ENCODE measurements around the gene TSR3. TPM values are rescaled to one million over a fixed set of nuclear protein-coding genes. Genes with fewer than 3 reads are reported as not detected.

Gene TSR3
- polyA plus RNA-seq, 1 of the 3 experiments (the other 2 are of a cell fraction) = 87.3 TPM

GRCh38 chr16:1309888-1310831, 41.5 kb downstream of the TSR3 start:
- Histone ChIP-seq H3K27ac (ENCODE audit: low read depth in 2 of 2, low read length in 1 of 2) (peak overlapping the region; percentile 7 to 99; a peak in 2 of 4 replicates), H3K9ac (peak overlapping the region; percentile 89), H3K9me2 (no peaks in the 10 kb centered on the region), H4K20me1 (ENCODE audit: insufficient read depth) (peaks cover 53% of the 10 kb centered on the region), H3K9me3 (no peaks in the 10 kb centered on the region), H3K36me3 (replicated peaks in 1 of 2; ENCODE audit: control insufficient read depth in 1 of 2, insufficient read depth in 2 of 2, low read length in 1 of 2) (peaks cover 0 to 27% of the 10 kb centered on the region in 2 experiments), H3K27me3 (ENCODE audit: insufficient read depth) (no peaks in the 10 kb centered on the region), H3K4me1 (ENCODE audit: control insufficient read depth in 1 of 2, insufficient read depth in 2 of 2, low read depth in 1 of 2, low read length in 1 of 2) (peaks cover 10 to 27% of the 10 kb centered on the region in 2 experiments; a peak in 2 of 4 replicates), H3F3A (replicated peaks; ENCODE audit: insufficient read depth) (peaks cover 4% of the 10 kb centered on the region), H3K4me2 (peak overlapping the region; percentile 73), H2AFZ (ENCODE audit: low read depth) (no peak overlapping the region), H3K79me2 (ENCODE audit: insufficient read depth) (peaks cover 54% of the 10 kb centered on the region), H3K4me3 (ENCODE audit: low read depth in 2 of 2, low read length in 1 of 2) (peak overlapping the region; percentile 63 to 94)
- ChIA-PET CTCF (interaction anchor here (1.0 to 3.1 kb wide), 3 partner anchors 9 to 17 kb away, joined by 3 to 12 read pairs (median 6); no protein-coding TSS in a partner anchor), POLR2A (interaction anchor here (1.5 kb wide), 1 partner anchor 22 kb away, joined by 7 read pairs; no protein-coding TSS in a partner anchor)
- DNase-seq = peak; percentile 67
- TF ChIP-seq MEF2A (IDR thresholded peaks at IDR 0.05; ENCODE audit: borderline replicate concordance, low read depth) (no peak), GABPA (IDR thresholded peaks at IDR 0.05; ENCODE audit: low read depth) (peak; percentile 29; the same call in 1 of the 2 replicates), RFX5 (IDR thresholded peaks at IDR 0.05; ENCODE audit: low read length) (no peak), GATA2 (CRISPR knock-in tag; IDR thresholded peaks at IDR 0.05) (no peak), USF1 (IDR thresholded peaks at IDR 0.05; ENCODE audit: borderline replicate concordance, low read depth) (no peak)
- 2% methylated on average over 25 of the region's 77 CpGs for WGBS (ENCODE audit: low lambda C conversion rate)

GRCh38 chr16:1308977-1309885, 42.4 kb downstream of the TSR3 start, which contains the start of gene UBE2I:
Gene UBE2I, plus strand, starts transcription at chr16:1309636. Its CDS starts 4,395 bp downstream, at chr16:1314031.
- H3K9me3 ChIP-seq = no peaks in the 10 kb centered on the region
- H2AFZ ChIP-seq (ENCODE audit: low read depth) = peak within 1 kb of the TSS; percentile 91
- DNase-seq = peak; percentile 98
- no peaks in the 10 kb centered on the region for H3K27me3 ChIP-seq (ENCODE audit: insufficient read depth)
- H3K4me1 ChIP-seq (ENCODE audit: control insufficient read depth in 1 of 2, insufficient read depth in 2 of 2, low read depth in 1 of 2, low read length in 1 of 2) = peaks cover 10 to 27% of the 10 kb centered on the region in 2 experiments; a peak in 2 of 4 replicates
- H4K20me1 ChIP-seq (ENCODE audit: insufficient read depth) = peaks cover 44% of the 10 kb centered on the region
- H3K36me3 ChIP-seq (replicated peaks in 1 of 2; ENCODE audit: control insufficient read depth in 1 of 2, insufficient read depth in 2 of 2, low read length in 1 of 2) = peaks cover 0 to 18% of the 10 kb centered on the region in 2 experiments
- peak within 1 kb of the TSS; percentile 74 to 94 for H3K4me3 ChIP-seq (ENCODE audit: low read depth in 2 of 2, low read length in 1 of 2)
- H3K27ac ChIP-seq (ENCODE audit: low read depth in 2 of 2, low read length in 1 of 2) = peak within 1 kb of the TSS; percentile 98 to 99
- WGBS (ENCODE audit: low lambda C conversion rate) = no CpG with 5 or more reads among the region's 117 CpGs
- peak within 1 kb of the TSS; percentile 82 for H3K4me2 ChIP-seq
- peaks cover 4% of the 10 kb centered on the region for H3F3A ChIP-seq (replicated peaks; ENCODE audit: insufficient read depth)
- ChIA-PET POLR2A (interaction anchor here (0.5 to 1.5 kb wide), 5 partner anchors 23 to 104 kb away, joined by 3 to 7 read pairs (median 3); no protein-coding TSS in a partner anchor), CTCF (interaction anchor here (1.0 to 1.8 kb wide), 2 partner anchors 9 to 17 kb away, joined by 3 to 6 read pairs; no protein-coding TSS in a partner anchor)
- H3K79me2 ChIP-seq (ENCODE audit: insufficient read depth) = peaks cover 44% of the 10 kb centered on the region
- no peaks in the 10 kb centered on the region for H3K9me2 ChIP-seq
- H3K9ac ChIP-seq = peak within 1 kb of the TSS; percentile 100
- TF ChIP-seq SMC3 (IDR thresholded peaks at IDR 0.05; ENCODE audit: low read depth, low read length) = no peak
- TF ChIP-seq RXRA (IDR thresholded peaks at IDR 0.05; ENCODE audit: borderline replicate concordance, low read depth) = no peak
- TF ChIP-seq IRF3 (IDR thresholded peaks at IDR 0.05; ENCODE audit: low read depth, low read length) = peak; percentile 74
- no peak for TF ChIP-seq NRF1 (IDR thresholded peaks at IDR 0.05; ENCODE audit: low read depth, low read length)
- TF ChIP-seq EZH2phosphoT487 (IDR thresholded peaks at IDR 0.05; ENCODE audit: borderline replicate concordance, low read depth) = no peak
- TF ChIP-seq YY1 (IDR thresholded peaks at IDR 0.05; ENCODE audit: low read depth) = no peak; the same call in none of the 2 replicates
- no peak for TF ChIP-seq ELF1 (IDR thresholded peaks at IDR 0.05)
- TF ChIP-seq REST (IDR thresholded peaks at IDR 0.05; ENCODE audit: low read depth, low read length) = no peak
- TF ChIP-seq PBX3 (IDR thresholded peaks at IDR 0.05) = peak; percentile 32; the same call in 1 of the 2 replicates
- TF ChIP-seq GABPA (IDR thresholded peaks at IDR 0.05; ENCODE audit: low read depth) = peak; percentile 4; the same call in 1 of the 2 replicates
- TF ChIP-seq TAF1 (IDR thresholded peaks at IDR 0.05; ENCODE audit: borderline replicate concordance, low read depth, low read length) = peak; percentile 83
- no peak for TF ChIP-seq RAD21 (IDR thresholded peaks at IDR 0.05; ENCODE audit: low read length)

All from SK-N-SH (cell line).